ENCODE measurements around the gene IMPG1.

The IMPG1 gene

DNA sequence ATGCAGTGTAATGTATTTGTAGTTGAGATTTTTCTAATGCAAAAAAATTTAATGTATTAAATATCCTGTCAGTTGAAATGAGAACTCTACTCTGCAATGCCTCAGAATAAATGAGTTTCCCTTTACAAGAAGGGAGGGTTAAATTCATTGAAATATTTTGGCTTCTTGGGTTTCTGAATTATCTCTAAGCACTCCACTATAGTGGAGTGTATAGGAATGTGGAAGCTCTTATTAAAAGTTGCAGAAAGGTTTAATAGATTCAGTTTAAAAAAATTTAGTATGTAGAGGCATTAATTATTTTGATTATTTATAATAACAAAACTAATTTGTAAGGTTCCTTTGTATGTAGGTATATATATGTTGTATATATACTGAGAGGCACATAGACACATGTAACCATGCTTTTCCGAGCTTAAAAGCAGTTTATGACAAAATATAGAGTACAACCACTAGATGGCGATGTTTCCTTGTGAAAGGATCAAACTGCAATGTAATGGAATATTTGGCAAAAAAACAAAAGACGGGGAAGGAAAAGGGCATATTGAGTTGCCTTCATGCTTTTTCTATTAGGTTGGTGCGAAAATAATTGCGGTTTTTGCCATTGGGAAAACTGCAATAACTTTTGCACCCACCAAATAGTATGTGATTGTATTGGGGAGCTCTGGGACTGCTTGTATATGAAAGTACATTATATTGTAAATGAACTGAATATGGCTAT, 179.2 kb downstream of the IMPG1 start:
- Histone ChIP-seq H3K4me3 (ENCODE audit: low read length in 2 of 2) (no peak overlapping the region), H3K4me1 (ENCODE audit: control insufficient read depth, insufficient read depth, low read length) (no peaks in the 10 kb centered on the region), H3K27ac (ENCODE audit: low read length) (no peak overlapping the region), H3K9ac (ENCODE audit: low read length in 2 of 2) (no peak overlapping the region), H3K36me3 (ENCODE audit: control insufficient read depth in 2 of 2, insufficient read depth in 2 of 2, low read length in 2 of 2) (peaks cover 0 to 4% of the 10 kb centered on the region in 2 donors), H3K9me3 (ENCODE audit: control insufficient read depth in 2 of 2, low read length in 2 of 2) (no peaks in the 10 kb centered on the region), H3K27me3 (ENCODE audit: control insufficient read depth in 1 of 2, insufficient read depth in 2 of 2, low read length in 2 of 2) (no peaks in the 10 kb centered on the region)

DNA sequence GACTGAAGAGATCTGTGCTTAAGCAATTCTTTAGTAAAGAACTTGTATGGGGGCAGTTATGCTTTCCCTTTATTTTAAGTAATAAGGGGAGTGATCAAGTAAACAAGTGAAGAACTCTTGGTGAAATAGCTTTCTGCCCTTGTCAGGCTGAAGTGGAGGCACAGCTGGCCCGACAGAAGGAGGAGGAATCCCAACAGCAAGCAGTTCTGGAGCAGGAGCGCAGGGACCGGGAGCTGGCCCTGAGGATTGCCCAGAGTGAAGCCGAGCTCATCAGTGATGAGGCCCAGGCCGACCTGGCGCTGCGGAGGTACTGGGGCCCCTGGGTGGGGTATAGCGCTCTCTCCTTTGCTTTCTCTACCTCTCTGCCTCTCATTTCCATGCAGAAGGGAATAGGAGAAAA, 180.1 kb downstream of the IMPG1 start:
- Histone ChIP-seq H3K9me3 (ENCODE audit: control insufficient read depth in 2 of 2, low read length in 2 of 2) (no peaks in the 10 kb centered on the region), H3K9ac (ENCODE audit: low read length in 2 of 2) (no peak overlapping the region), H3K4me3 (ENCODE audit: low read length in 2 of 2) (no peak overlapping the region), H3K4me1 (ENCODE audit: control insufficient read depth, insufficient read depth, low read length) (no peaks in the 10 kb centered on the region), H3K36me3 (ENCODE audit: control insufficient read depth in 2 of 2, insufficient read depth in 2 of 2, low read length in 2 of 2) (peaks cover 0 to 4% of the 10 kb centered on the region in 2 donors), H3K27ac (ENCODE audit: low read length) (no peak overlapping the region), H3K27me3 (ENCODE audit: control insufficient read depth in 1 of 2, insufficient read depth in 2 of 2, low read length in 2 of 2) (no peaks in the 10 kb centered on the region)

DNA sequence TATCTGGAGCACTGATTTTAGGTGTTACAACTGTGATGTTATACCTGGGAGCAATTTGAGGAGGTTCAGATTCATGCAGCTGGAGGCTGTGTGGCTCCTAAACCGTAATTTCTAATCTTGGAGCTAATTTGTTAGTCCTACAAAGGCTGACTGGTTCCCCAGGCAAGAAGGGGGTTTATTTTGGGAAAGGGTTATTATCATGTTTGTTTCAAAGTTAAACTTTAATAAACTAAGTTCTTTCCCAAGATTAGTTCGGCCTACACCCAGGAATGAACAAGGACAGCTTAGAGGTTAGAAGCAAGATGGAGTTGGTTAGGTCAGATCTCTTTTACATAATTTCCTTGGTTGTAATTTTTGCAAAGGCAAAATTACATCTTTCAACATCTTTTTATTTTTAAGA, 187.6 kb downstream of the IMPG1 start:
- Histone ChIP-seq H3K9me3 (ENCODE audit: control insufficient read depth in 2 of 2, low read length in 2 of 2) (no peaks in the 10 kb centered on the region), H3K27ac (ENCODE audit: low read length) (no peak overlapping the region), H3K4me1 (ENCODE audit: control insufficient read depth, insufficient read depth, low read length) (no peaks in the 10 kb centered on the region), H3K9ac (ENCODE audit: low read length in 2 of 2) (no peak overlapping the region), H3K27me3 (ENCODE audit: control insufficient read depth in 1 of 2, insufficient read depth in 2 of 2, low read length in 2 of 2) (no peaks in the 10 kb centered on the region), H3K4me3 (ENCODE audit: low read length in 2 of 2) (no peak overlapping the region), H3K36me3 (ENCODE audit: control insufficient read depth in 2 of 2, insufficient read depth in 2 of 2, low read length in 2 of 2) (no peaks in the 10 kb centered on the region)

DNA sequence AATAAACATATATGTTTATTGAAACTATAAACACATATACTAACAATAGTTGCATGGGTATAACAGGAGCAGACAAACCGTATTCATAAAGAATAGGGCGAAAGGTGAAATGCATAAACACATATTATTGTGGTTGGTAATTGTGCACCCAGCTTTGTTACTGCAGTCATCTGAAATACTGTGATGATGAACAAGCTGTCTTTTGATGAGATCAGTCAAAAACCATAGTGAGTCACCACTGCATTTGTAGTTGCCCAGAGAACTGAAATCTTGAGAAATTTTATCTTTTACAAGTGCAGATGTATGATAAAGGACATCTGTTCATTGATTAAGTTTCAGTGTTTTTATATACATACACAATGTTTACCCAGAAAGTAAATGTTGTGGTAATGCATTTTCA, 189.7 kb downstream of the IMPG1 start:
- no peaks in the 10 kb centered on the region for H3K36me3 ChIP-seq (ENCODE audit: control insufficient read depth in 2 of 2, insufficient read depth in 2 of 2, low read length in 2 of 2)

DNA sequence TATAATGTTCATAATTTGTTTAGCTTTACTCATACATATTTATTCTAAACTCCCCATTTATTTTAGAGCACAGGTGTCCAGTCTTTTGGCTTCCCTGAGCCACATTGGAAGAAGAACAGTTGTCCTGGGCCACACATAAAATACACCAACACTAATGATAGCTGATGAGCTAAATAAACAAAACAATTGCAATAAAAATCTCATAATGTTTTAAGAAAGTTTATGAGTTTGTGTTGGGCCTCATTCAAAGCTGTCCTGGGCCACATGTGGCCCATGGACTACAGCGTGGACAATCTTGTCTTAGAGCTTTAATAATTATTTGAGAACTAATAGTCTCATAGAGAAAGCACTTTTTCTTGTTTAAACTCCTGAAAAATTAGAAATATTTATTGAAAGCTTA, 192.2 kb downstream of the IMPG1 start:
- Histone ChIP-seq H3K9ac (ENCODE audit: low read length in 2 of 2) (no peak overlapping the region), H3K27me3 (ENCODE audit: control insufficient read depth in 1 of 2, insufficient read depth in 2 of 2, low read length in 2 of 2) (no peaks in the 10 kb centered on the region), H3K27ac (ENCODE audit: low read length) (no peak overlapping the region), H3K4me3 (ENCODE audit: low read length in 2 of 2) (no peak overlapping the region), H3K4me1 (ENCODE audit: control insufficient read depth, insufficient read depth, low read length) (no peaks in the 10 kb centered on the region), H3K36me3 (ENCODE audit: control insufficient read depth in 2 of 2, insufficient read depth in 2 of 2, low read length in 2 of 2) (no peaks in the 10 kb centered on the region), H3K9me3 (ENCODE audit: control insufficient read depth in 2 of 2, low read length in 2 of 2) (no peaks in the 10 kb centered on the region)

More for the DNA sequence above, 189.7 kb downstream of the IMPG1 start:
- no peak overlapping the region for H3K9ac ChIP-seq (ENCODE audit: low read length in 2 of 2)
- H3K27me3 ChIP-seq (ENCODE audit: control insufficient read depth in 1 of 2, insufficient read depth in 2 of 2, low read length in 2 of 2) = no peaks in the 10 kb centered on the region
- H3K4me1 ChIP-seq (ENCODE audit: control insufficient read depth, insufficient read depth, low read length) = no peaks in the 10 kb centered on the region
- H3K27ac ChIP-seq (ENCODE audit: low read length) = no peak overlapping the region
- no peak overlapping the region for H3K4me3 ChIP-seq (ENCODE audit: low read length in 2 of 2)
- no peaks in the 10 kb centered on the region for H3K9me3 ChIP-seq (ENCODE audit: control insufficient read depth in 2 of 2, low read length in 2 of 2)

DNA sequence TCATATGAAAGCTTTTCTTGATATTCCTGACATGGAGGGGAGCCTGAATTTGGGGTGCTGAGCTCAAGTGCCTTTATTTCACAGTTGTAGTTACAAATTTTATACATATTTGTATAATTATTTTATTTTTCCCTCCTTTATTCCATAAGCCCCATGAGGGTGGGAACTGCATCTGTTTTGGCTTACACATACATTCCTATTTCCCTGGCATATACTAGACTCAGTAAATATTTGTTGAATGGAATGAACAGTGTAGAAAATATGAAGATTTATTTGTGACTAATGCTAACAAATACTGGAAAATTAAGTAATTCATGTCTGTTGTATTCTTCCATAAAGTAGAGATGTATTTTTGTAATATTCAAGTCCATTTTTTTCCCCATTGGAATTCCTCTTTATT, 196.3 kb downstream of the IMPG1 start:
- Histone ChIP-seq H3K9ac (ENCODE audit: low read length in 2 of 2) (no peak overlapping the region), H3K4me3 (ENCODE audit: low read length in 2 of 2) (no peak overlapping the region), H3K4me1 (ENCODE audit: control insufficient read depth, insufficient read depth, low read length) (no peaks in the 10 kb centered on the region), H3K9me3 (ENCODE audit: control insufficient read depth in 2 of 2, low read length in 2 of 2) (no peaks in the 10 kb centered on the region), H3K27ac (ENCODE audit: low read length) (no peak overlapping the region), H3K36me3 (ENCODE audit: control insufficient read depth in 2 of 2, insufficient read depth in 2 of 2, low read length in 2 of 2) (peaks cover 0 to 13% of the 10 kb centered on the region in 2 donors), H3K27me3 (ENCODE audit: control insufficient read depth in 1 of 2, insufficient read depth in 2 of 2, low read length in 2 of 2) (no peaks in the 10 kb centered on the region)

DNA sequence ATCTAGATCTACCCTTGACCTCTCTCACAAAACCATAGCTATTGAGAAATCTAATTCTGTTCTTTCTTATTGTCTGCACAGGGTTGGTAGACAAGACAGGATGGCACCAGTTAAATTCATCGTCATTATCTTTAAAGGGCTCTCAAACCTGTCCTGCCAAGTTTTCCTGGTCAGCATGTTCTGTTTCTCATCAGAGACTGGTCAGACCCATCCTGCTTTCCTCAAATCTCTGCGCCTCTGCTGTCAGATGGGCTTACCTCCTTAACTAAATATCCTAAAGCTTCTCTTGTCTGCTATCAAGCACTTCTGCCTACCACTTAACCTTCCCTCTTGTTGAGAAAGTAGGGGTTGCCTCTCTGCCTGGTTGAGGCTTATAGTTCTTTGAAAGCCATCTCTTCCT, 198.2 kb downstream of the IMPG1 start:
- Histone ChIP-seq H3K9me3 (ENCODE audit: control insufficient read depth in 2 of 2, low read length in 2 of 2) (no peaks in the 10 kb centered on the region), H3K27ac (ENCODE audit: low read length) (no peak overlapping the region), H3K9ac (ENCODE audit: low read length in 2 of 2) (no peak overlapping the region), H3K36me3 (ENCODE audit: control insufficient read depth in 2 of 2, insufficient read depth in 2 of 2, low read length in 2 of 2) (peaks cover 0 to 14% of the 10 kb centered on the region in 2 donors), H3K4me3 (ENCODE audit: low read length in 2 of 2) (no peak overlapping the region), H3K4me1 (ENCODE audit: control insufficient read depth, insufficient read depth, low read length) (no peaks in the 10 kb centered on the region), H3K27me3 (ENCODE audit: control insufficient read depth in 1 of 2, insufficient read depth in 2 of 2, low read length in 2 of 2) (no peaks in the 10 kb centered on the region)
